ENCODE measurements around the gene CCR1.

GRCh38 chr3:46191730-46192129 lies 16.4 kb downstream of the CCR1 start:
- TF ChIP-seq POLR2A (IDR thresholded peaks at IDR 0.05) (no peak), CTCF (IDR thresholded peaks at IDR 0.05) (no peak), EP300 (IDR thresholded peaks at IDR 0.05) (no peak)

Data from suprapubic skin (tissue), 3 donors.